Measurements from ENCODE around the gene KRT12. TPM values are rescaled to one million over a fixed set of nuclear protein-coding genes. Genes with fewer than 3 reads are reported as not detected.

Gene KRT12
- total and polyA plus RNA-seq, 9 of the 15 experiments (the other 6 are each of a cell fraction or from before 2014, with no cell fraction given) = 0.18 to 7.0 (median 2.2) TPM

- DNase-seq (ENCODE audit: extremely low read depth in 1 of 4, low spot score in 3 of 4) (no peak), FAIRE-seq (no peak), ATAC-seq (peak; percentile 12)
- Histone ChIP-seq H3K4me3 (peak overlapping the region; percentile 27), H3K9me3 (replicated peaks; ENCODE audit: control insufficient read depth, insufficient read depth, low read depth, low read length) (no peaks in the 10 kb centered on the region), H3K4me2 (ENCODE audit: insufficient read depth, low read length) (peak overlapping the region; percentile 81), H3K79me2 (ENCODE audit: control insufficient read depth, insufficient read depth, low read length) (peaks cover 66% of the 10 kb centered on the region), H2AFZ (ENCODE audit: low read depth, low read length) (peak overlapping the region; percentile 35), H3K27ac (ENCODE audit: extremely low read depth, low read depth, low read length) (peak overlapping the region; percentile 88), H3K9me1 (ENCODE audit: control insufficient read depth, insufficient read depth, low read length) (no peaks in the 10 kb centered on the region), H4K20me1 (replicated peaks; ENCODE audit: control insufficient read depth, insufficient read depth, low read length) (no peaks in the 10 kb centered on the region), H3K27me3 (ENCODE audit: control insufficient read depth in 2 of 2, insufficient read depth in 2 of 2, low read length in 2 of 2) (no peaks in the 10 kb centered on the region), H3K9ac (ENCODE audit: insufficient read depth in 1 of 2, low read depth in 2 of 2, low read length in 2 of 2) (peak overlapping the region in 1 of 2 experiments; percentile 88; a peak in 2 of 4 replicates), H3K36me3 (ENCODE audit: control insufficient read depth, insufficient read depth, low read length) (peaks cover 16% of the 10 kb centered on the region), H3K4me1 (replicated peaks in 1 of 2; ENCODE audit: control insufficient read depth in 2 of 2, insufficient read depth in 2 of 2, low read length in 2 of 2) (peaks cover 22 to 47% of the 10 kb centered on the region in 2 experiments)
- in situ Hi-C loops (cut with MboI) = no loop called here
- TSS peak; percentile 65 for BruUV-seq (replicated peaks)
- intact Hi-C loops (cut with micrococcal nuclease) = loop anchor here (1.0 kb wide), 1 partner anchor 8 kb away; no protein-coding TSS in a partner anchor
- ChIA-PET POLR2A (interaction anchor here (0.6 to 1.7 kb wide), 7 partner anchors 8 to 1461 kb away, joined by 3 to 14 read pairs (median 4); no protein-coding TSS in a partner anchor), CTCF (ENCODE audit: low intra/inter-chr PET ratio) (no interaction called here)
- 12% methylated on average over 4 of the region's 4 CpGs for WGBS (ENCODE audit: insufficient coverage, low coverage, missing lambda C conversion rate)
- no peak for TF ChIP-seq THAP12 (CRISPR knock-in tag; IDR thresholded peaks at IDR 0.05)
- no peak for TF ChIP-seq NONO (IDR thresholded peaks at IDR 0.05; ENCODE audit: low read depth in 2 of 2, low read length in 1 of 2)
- no peak for TF ChIP-seq ZNF253 (CRISPR knock-in tag; conservative IDR thresholded peaks at IDR 0.05)
- no peak for TF ChIP-seq MEF2D (tag; conservative IDR thresholded peaks at IDR 0.05; ENCODE audit: low read depth)
- TF ChIP-seq NCOA2 (IDR thresholded peaks at IDR 0.05; ENCODE audit: partially characterized antibody in 2 of 2) = no peak
- no peak for TF ChIP-seq PTBP1 (IDR thresholded peaks at IDR 0.05; ENCODE audit: low read depth, low read length)
- TF ChIP-seq NUFIP1 (IDR thresholded peaks at IDR 0.05; ENCODE audit: partially characterized antibody) = no peak
- no peak for TF ChIP-seq ETV5 (CRISPR knock-in tag; IDR thresholded peaks at IDR 0.05; ENCODE audit: low read depth)
- TF ChIP-seq TBL1XR1 (IDR thresholded peaks at IDR 0.05; ENCODE audit: low read length in 2 of 2) = no peak
- no peak for TF ChIP-seq JUND (IDR thresholded peaks at IDR 0.05; ENCODE audit: borderline replicate concordance, low read depth, low read length)
- no peak for TF ChIP-seq JUND (tag; IDR thresholded peaks at IDR 0.05; ENCODE audit: borderline replicate concordance, low read depth, low read length)
- no peak for TF ChIP-seq PHF20 (IDR thresholded peaks at IDR 0.05; ENCODE audit: partially characterized antibody)
- TF ChIP-seq HMGN3 (IDR thresholded peaks at IDR 0.05; ENCODE audit: borderline replicate concordance, extremely low read depth, insufficient read length, low read depth, low read length) = no peak
- TF ChIP-seq ZFP91 (CRISPR knock-in tag; IDR thresholded peaks at IDR 0.05) = no peak
- no peak for TF ChIP-seq HEY1 (CRISPR knock-in tag; IDR thresholded peaks at IDR 0.05; ENCODE audit: borderline replicate concordance)
- no peak for TF ChIP-seq ZNF277 (CRISPR knock-in tag; IDR thresholded peaks at IDR 0.05; ENCODE audit: borderline replicate concordance)
Measured at GRCh38 chr17:40828454-40829044, 38.5 kb downstream of the KRT12 start.
